Upper lobe of left lung (tissue), 4 donors: Measurements from ENCODE around the gene AGBL1.

ENCODE experiments used
- EP300 ChIP-seq, 4 donors: sonication (generic); formaldehyde crosslinking; IDR thresholded peaks; one replicate each; pipeline ENCODE4 v1.5.1; 2017; ENCODE audit warnings: antibody characterized with exemption in 4 of 4, control low read depth in 2 of 4
- POLR2A ChIP-seq, 4 donors: fragments of 450-650 bp; IDR thresholded peaks; one replicate each; pipeline ENCODE4 v1.5.1; 2016 to 2017; ENCODE audit warnings: antibody characterized with exemption in 4 of 4, mild to moderate bottlenecking in 2 of 4
- POLR2AphosphoS5 ChIP-seq, 2 donors: sonication (generic); formaldehyde crosslinking; IDR thresholded peaks; one replicate each; pipeline ENCODE4 v1.5.1; 2017; ENCODE audit warnings: antibody characterized with exemption in 2 of 2
- TF ChIP-seq, protein P1 (sequence below), 6 experiments: fragments of 450-650 bp in 4 of 6; fragments of 200-600 bp in 2 of 6; sonication (generic) in 2 of 6; IDR thresholded peaks; one replicate each; pipeline ENCODE4 v1.5.1; 2016 to 2019; ENCODE audit warnings: antibody characterized with exemption in 6 of 6

DNA sequence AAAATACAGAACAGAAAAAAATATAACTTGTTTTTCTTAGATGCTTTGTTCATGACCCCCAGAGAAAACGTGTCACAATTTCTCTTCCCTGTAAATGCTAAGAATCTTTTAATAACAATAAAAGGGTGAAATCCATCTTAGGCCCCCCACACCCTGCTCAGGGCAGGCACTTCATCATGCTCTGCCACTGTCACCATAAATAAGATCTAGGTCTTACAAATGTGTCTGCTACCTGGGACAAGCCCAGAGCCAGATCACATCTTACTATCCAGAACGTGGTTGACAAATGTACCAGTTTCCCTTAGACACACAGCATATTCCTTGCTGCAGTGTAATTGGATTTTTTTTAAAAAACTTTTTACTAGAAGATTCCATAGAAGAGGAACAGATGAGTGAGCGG, 795.4 kb downstream of the AGBL1 start:
- TF ChIP-seq, protein P1, sequence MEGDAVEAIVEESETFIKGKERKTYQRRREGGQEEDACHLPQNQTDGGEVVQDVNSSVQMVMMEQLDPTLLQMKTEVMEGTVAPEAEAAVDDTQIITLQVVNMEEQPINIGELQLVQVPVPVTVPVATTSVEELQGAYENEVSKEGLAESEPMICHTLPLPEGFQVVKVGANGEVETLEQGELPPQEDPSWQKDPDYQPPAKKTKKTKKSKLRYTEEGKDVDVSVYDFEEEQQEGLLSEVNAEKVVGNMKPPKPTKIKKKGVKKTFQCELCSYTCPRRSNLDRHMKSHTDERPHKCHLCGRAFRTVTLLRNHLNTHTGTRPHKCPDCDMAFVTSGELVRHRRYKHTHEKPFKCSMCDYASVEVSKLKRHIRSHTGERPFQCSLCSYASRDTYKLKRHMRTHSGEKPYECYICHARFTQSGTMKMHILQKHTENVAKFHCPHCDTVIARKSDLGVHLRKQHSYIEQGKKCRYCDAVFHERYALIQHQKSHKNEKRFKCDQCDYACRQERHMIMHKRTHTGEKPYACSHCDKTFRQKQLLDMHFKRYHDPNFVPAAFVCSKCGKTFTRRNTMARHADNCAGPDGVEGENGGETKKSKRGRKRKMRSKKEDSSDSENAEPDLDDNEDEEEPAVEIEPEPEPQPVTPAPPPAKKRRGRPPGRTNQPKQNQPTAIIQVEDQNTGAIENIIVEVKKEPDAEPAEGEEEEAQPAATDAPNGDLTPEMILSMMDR (IDR thresholded peaks at IDR 0.05), result no peak
- no peak for TF ChIP-seq POLR2A (IDR thresholded peaks at IDR 0.05)
- TF ChIP-seq POLR2AphosphoS5 (IDR thresholded peaks at IDR 0.05), result no peak
- TF ChIP-seq EP300 (IDR thresholded peaks at IDR 0.05), result no peak
